Cardiac septum (tissue), 1 donor: ENCODE measurements around the gene ALDH3B1. TPM values are rescaled to one million over a fixed set of nuclear protein-coding genes. Genes with fewer than 3 reads are reported as not detected.
"Not testable (repeated sequence)": the region's sequence is repeated elsewhere in the genome, so short reads cannot be mapped to it uniquely, and the experiment has no call there.

Experiments
- DNase-seq: peaks from one replicate; pipeline ENCODE4 v3.0.0-alpha.2; 2020; ENCODE audit warnings: low spot score
- intact Hi-C: fragments of 100-400 bp; cut with DNase I; formaldehyde crosslinking; loops from one replicate; pipeline ENCODE4 v1.14.0; 2022
- long read RNA-seq: library from polyadenylated mRNA; unstranded; transcript quantifications from one replicate; pipeline ENCODE4 v2.0.0, GENCODE V29; 2021
- total RNA-seq: library from RNA; stranded (reverse); fragmentation: NEBNext Ultra II Directional; extraction: Animal tissue kit (Norgen Biotek cat#: 25700); gene quantifications from one replicate; pipeline ENCODE4 v1.2.1, GENCODE V29; 2021
- donor health status: DM: no; HTN: no; CAD: no.

The ALDH3B1 gene, protein sequence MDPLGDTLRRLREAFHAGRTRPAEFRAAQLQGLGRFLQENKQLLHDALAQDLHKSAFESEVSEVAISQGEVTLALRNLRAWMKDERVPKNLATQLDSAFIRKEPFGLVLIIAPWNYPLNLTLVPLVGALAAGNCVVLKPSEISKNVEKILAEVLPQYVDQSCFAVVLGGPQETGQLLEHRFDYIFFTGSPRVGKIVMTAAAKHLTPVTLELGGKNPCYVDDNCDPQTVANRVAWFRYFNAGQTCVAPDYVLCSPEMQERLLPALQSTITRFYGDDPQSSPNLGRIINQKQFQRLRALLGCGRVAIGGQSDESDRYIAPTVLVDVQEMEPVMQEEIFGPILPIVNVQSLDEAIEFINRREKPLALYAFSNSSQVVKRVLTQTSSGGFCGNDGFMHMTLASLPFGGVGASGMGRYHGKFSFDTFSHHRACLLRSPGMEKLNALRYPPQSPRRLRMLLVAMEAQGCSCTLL
- total RNA-seq, result 5.1 TPM
- long read RNA-seq, partial matches to known transcripts, result 0 of 3 reads
- long read RNA-seq, other reads (novel, unspliced or antisense), result 1 of 3 reads

DNA sequence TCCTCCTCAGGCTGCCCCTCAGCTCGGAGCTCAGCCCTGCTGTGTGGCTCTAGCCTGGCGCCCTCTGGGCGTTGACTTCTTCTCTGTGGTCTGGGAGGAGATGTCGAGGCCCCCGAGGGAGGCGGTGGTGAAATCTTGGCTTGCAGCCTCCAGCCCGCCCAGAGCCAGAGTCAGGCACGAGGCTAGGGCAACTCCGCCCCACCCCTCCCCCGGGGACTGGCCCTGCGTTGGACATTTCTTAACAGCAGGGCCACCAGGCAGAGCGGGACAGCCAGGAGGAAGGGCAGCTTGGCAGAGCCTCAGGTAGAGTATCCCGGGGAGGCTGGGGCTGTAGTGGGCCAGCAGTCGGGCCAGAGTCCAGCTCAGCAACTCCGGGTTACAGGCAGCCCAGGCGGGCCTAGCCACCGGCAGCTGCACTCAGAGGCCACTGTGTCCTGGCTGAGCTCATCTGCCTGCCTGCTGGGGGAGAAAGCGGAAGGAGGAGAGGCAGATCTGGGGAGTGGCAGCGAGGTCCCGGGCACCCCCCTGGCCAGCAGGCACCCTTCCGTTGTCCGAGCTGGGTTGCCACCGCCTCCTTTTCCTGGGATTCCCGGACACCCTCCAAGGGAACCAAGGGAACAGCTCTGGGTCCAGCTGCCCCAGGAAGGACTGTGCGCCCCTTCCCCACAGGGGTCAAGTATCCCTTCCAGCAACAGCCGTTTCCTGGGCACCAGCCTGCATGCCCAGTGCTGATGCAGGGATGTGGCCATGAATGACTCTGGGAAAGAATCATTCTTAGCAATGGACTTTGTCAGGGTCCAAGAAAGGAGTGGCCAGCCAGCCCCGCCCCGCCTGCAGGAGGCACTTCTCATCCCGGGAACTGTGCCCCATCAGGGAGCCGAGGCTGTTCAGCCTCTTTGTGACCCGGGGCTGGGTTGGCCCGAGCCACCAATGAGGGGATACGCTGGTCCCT, at the start of gene ALDH3B1:
TSS of gene ALDH3B1 (plus strand) at position 238 of the 952 bp plus-strand sequence. CDS start 4,971 bp downstream, outside the sequence.
- peak; percentile 93 for DNase-seq
- intact Hi-C loops, result loop anchor here (10.0 kb wide), 1 partner anchor 194 kb away; no protein-coding TSS in a partner anchor

- intact Hi-C loops, DNase-seq: not testable (repeated sequence)
Measured at GRCh38 chr11:67963217-67963616, 46.9 kb upstream of the ALDH3B1 start.

- DNase-seq, intact Hi-C loops: not testable (repeated sequence)
Measured at GRCh38 chr11:67963879-67964278, 46.2 kb upstream of the ALDH3B1 start.

GRCh38 chr11:67964746-67965145, 45.4 kb upstream of the ALDH3B1 start:
- intact Hi-C loops, DNase-seq: not testable (repeated sequence)

GRCh38 chr11:67965830-67966348, 44.2 kb upstream of the ALDH3B1 start:
- DNase-seq, intact Hi-C loops: not testable (repeated sequence)

DNA sequence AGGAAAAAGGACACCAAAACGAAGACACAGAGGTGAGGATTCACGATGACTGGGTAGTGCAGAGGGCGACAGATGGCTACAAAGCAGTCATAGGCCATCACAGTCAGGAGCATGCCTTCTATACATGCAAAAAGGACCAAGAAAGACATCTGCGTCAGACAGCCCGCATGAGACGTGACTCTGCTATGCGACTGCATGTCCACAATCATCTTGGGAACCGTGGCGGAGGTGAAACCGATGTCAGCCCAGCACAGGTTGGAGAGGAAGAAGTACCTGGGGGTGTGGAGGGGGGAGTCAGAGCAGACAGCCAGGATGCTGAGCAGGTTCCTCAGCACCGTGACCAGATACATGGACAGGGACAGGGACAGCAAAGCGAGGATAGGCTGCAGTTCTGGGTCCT, 35.4 kb upstream of the ALDH3B1 start:
- DNase-seq, intact Hi-C loops: not testable (repeated sequence)

DNA sequence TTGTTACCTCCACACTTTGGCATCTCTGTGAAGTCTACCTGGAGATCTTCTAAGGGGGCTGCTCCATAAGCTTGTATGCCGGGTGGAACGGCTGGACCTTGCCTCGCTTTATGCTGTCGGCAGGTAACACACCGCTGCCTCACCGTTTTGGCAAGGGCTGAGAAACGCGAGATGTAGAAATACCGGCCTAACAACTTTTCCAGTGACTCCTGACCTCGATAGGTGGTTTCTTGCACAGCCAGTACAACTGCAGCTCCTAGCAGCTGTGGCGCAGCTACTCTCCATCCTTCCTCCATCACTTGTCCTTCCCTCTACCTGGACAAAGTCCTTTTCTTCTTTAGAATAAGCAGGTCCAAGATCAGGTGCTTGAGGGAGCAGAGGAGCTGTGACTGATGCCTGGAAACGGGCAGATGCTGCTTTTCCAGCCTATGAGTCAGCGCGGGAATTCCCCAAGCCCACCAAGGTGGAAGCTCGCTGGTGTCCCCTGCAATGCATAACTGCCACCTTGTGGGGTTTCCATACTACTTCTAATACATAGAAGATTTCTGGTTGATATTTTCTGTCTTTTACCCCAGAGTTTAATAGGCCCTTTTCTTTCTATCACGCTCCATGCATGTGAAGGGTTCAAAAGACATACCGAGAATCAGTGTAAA, 31.2 kb upstream of the ALDH3B1 start:
- intact Hi-C loops, DNase-seq: not testable (repeated sequence)

DNA sequence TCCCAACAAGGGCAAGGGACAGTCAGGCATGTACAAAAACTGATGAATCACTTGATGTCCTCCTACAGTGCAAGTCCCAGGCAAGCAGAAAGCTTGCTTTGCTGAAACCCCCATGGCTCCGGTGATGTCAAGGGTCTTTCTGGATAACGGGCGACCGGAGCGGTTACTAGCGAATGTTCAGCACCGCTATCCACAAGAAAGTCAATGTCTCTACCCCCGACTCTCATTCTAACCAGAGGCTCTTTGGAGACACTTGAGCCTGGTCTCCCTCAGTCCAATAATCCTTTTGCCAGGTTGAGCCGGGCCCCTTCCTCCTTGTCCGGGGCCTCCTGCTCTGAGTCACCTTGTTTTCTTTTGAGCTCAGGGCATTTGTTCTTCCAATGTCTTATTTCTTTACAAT, 28.9 kb upstream of the ALDH3B1 start:
- intact Hi-C loops, DNase-seq: not testable (repeated sequence)

DNA sequence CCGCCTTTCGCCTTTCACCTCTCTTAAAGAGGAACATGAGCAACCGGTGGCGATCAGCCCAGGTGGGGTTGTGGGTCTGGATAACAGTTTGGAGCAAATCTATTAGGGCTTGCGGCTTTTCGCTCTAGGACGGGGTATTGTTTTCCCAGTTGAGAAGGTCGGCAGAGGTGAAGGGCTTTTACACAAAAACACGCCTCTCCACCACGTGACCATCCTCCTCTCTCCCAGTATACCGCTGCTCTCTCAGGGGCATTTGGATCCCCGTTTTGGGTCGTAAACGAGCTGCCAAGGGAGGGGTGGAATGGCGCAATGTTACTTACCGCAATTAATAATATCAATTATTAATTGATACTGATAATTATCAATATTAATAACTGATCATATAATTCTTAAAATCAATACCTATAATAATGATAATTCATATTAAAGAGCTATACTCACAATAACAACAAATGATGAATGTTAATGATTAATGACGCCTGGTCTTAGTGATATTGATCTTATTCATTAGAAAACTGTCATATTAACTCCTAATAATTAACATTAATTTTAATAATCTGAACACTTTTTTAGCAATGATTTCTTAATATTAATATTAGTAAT, 27.8 kb upstream of the ALDH3B1 start:
- DNase-seq, intact Hi-C loops: not testable (repeated sequence)

DNA sequence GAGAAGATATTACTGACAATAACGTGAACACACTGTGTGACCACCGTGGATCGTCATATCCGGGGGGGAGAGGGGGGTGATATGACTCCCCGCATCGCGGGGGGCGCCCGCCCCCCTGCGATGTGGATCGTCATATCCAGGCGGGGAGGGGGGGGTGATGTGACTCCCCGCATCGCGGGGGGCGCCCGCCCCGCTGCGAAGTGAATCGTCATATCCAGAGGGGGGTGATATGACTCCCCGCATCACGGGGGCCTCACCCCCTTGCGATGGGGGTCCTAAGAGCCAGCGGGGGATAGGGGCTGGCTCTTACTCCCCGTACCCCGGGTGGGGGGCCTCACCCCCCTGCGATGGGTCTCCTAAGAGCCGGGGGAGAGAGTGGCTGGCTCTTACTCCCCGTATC, 26.2 kb upstream of the ALDH3B1 start:
- intact Hi-C loops, result no loop called here
- DNase-seq, result no peak

GRCh38 chr11:67985302-67985701, 24.8 kb upstream of the ALDH3B1 start:
- DNase-seq, intact Hi-C loops: not testable (repeated sequence)

DNA sequence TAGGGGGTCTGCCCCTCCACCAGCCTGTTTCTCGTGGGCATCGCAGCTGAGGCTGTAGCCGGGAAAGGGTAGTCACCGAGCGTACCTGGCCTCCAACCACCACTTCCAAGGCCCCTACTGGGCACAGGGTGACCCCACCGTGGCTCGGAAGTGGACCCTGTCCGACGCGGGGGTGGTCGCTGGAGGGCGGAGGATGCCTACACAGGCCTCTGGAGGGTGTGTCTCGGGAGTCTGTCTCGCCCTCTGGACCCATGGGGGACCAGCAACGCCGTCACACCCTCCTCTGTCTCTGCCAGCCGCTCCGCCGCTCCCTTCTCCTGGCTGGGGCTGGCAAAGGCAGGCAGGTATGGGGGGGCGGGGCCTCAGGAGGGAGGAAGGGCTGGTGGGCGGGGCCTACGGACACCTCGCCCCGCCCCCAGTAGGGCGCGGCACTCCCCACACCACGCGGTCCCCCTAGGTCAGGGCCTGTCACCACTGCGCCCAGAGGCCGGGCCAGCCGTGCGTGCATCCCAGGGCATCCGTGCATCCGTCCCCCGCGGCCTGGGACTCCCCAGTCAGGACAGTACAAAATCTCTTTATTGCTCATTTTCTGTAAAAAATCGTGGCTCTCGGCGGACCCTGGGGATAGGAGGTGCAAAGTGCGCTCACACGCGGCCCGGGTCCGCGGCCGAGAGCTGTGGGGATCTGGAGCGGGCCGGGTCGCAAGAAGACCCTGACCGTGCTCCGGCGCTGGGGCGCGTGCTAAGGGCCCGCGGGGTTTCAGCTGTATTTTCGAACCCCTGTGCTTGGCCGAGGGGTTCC, 19.4 kb upstream of the ALDH3B1 start:
- intact Hi-C loops, DNase-seq: not testable (repeated sequence)

GRCh38 chr11:67991347-67992121, 18.6 kb upstream of the ALDH3B1 start:
- DNase-seq, intact Hi-C loops: not testable (repeated sequence)

DNA sequence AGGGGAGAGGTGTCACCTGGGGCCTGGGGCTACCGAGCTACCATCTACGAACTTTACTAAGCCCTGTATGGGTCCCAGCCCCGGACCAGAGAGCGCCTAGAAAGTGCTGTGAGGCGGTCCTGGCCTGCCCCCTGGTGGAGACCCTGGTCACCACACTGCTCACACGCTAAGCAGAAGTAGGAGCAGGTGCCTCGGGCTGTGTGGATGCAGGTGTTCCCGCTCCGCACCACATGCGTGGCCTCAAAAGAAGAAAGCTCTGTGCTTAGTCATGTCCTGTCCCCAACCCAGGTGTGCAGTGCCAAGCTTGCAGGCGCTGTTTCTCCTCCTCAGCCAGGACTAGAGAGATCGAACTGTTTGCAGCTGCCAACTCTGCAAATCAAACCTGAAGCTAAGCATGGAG, 16.3 kb upstream of the ALDH3B1 start:
- intact Hi-C loops, DNase-seq: not testable (repeated sequence)

- intact Hi-C loops, DNase-seq: not testable (repeated sequence)
Measured at GRCh38 chr11:67994387-67994786, 15.7 kb upstream of the ALDH3B1 start.

DNA sequence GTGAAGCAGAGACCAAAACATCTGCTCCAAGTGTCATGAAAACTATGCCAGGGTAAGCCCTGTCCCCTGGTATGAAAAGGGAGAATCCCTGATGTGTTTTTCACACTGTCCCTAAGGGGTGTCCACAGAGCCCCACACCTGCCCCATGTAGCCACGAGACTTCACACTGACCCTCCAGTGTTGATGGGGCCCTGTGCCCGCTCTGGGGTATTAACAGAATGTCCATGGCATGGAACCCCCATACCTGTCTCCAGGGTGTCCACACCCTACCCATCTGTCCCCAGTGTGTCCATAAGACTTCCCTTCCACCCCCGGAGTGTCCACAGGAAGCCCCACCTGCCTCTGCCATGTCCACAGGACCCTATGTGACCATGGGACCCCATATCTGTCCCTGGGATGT, 15.0 kb upstream of the ALDH3B1 start:
- DNase-seq, intact Hi-C loops: not testable (repeated sequence)

- DNase-seq, intact Hi-C loops: not testable (repeated sequence)
Measured at GRCh38 chr11:67995579-67995978, 14.5 kb upstream of the ALDH3B1 start.
